ENCODE data around the gene CTTN.

CTTN gene

GRCh38 chr11:70464509-70465361, 66.4 kb downstream of the CTTN start:
- no peaks in the 10 kb centered on the region for H3K9me3 ChIP-seq (ENCODE audit: control insufficient read depth, low read length)
- H3K27me3 ChIP-seq (ENCODE audit: control insufficient read depth, insufficient read depth, low read length, poor library complexity, severe bottlenecking): no peaks in the 10 kb centered on the region
- H3K4me3 ChIP-seq (ENCODE audit: insufficient read depth, low read depth, low read length): no peak overlapping the region
- WGBS, 2 experiments: 88% methylated on average over 20 of the region's 20 CpGs
- H3K36me3 ChIP-seq (ENCODE audit: control insufficient read depth, insufficient read depth, low read length): no peaks in the 10 kb centered on the region
- H3K4me1 ChIP-seq (ENCODE audit: control insufficient read depth, insufficient read depth, low read length): peaks cover 8% of the 10 kb centered on the region
- no peak overlapping the region for H3K27ac ChIP-seq (ENCODE audit: insufficient read depth, low read depth, low read length, poor library complexity, severe bottlenecking)

- no peak overlapping the region for H3K4me3 ChIP-seq (ENCODE audit: insufficient read depth, low read depth, low read length)
- H3K27ac ChIP-seq (ENCODE audit: insufficient read depth, low read depth, low read length, poor library complexity, severe bottlenecking): no peak overlapping the region
- no peaks in the 10 kb centered on the region for H3K9me3 ChIP-seq (ENCODE audit: control insufficient read depth, low read length)
- H3K36me3 ChIP-seq (ENCODE audit: control insufficient read depth, insufficient read depth, low read length): no peaks in the 10 kb centered on the region
- H3K27me3 ChIP-seq (ENCODE audit: control insufficient read depth, insufficient read depth, low read length, poor library complexity, severe bottlenecking): no peaks in the 10 kb centered on the region
- 83 to 85% methylated on average over 10 of the region's 10 CpGs for WGBS, 2 experiments
- no peaks in the 10 kb centered on the region for H3K4me1 ChIP-seq (ENCODE audit: control insufficient read depth, insufficient read depth, low read length)
These were observed 67.8 kb downstream of the CTTN start for GRCh38 chr11:70466154-70466553.

GRCh38 chr11:70466596-70466995, 68.3 kb downstream of the CTTN start:
- no peaks in the 10 kb centered on the region for H3K36me3 ChIP-seq (ENCODE audit: control insufficient read depth, insufficient read depth, low read length)
- no peak overlapping the region for H3K27ac ChIP-seq (ENCODE audit: insufficient read depth, low read depth, low read length, poor library complexity, severe bottlenecking)
- WGBS, 2 experiments: 92 to 96% methylated on average over 8 of the region's 8 CpGs
- H3K4me3 ChIP-seq (ENCODE audit: insufficient read depth, low read depth, low read length): no peak overlapping the region
- H3K9me3 ChIP-seq (ENCODE audit: control insufficient read depth, low read length): no peaks in the 10 kb centered on the region
- H3K4me1 ChIP-seq (ENCODE audit: control insufficient read depth, insufficient read depth, low read length): no peaks in the 10 kb centered on the region
- no peaks in the 10 kb centered on the region for H3K27me3 ChIP-seq (ENCODE audit: control insufficient read depth, insufficient read depth, low read length, poor library complexity, severe bottlenecking)

DNA sequence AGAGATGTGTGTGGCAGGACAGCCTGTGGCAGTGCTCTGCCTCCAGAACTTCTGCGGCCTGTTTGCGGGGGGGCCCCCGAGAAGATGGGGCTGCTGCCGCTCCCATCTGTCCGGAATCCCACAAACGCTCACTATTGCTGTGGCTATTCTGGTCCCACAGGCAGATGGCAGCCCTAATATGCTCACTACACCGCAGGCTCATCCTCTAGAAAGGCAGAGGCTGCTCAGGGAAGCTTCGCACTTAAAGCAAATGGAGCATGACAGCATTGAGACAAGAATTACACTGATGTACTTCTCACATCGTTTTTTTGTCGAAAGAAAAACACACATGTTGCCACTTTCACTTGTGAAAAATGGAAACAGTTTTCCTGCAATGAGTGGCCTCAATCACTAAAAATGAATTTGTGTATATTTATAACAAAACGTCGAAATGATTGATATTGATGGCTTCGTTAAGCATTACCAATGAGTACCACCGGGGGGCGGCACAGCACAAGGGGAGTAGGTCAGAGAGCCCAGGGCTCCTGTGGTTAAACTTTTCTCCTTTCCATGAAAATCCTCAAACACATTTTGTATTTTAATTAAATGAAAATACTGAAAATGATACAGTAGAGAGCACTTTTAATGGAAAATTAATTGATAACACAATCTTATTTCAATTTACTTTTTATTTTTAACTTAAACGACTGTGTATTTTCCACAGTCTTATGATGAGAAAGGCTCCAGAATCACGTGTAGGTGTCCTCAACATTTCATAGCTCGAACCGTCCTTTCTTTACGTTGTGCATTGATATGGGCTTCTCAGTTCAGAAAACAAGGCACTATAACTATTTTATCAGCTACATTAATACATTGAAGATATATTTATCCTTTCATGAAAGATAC, 69.1 kb downstream of the CTTN start:
- 56 to 57% methylated on average over 20 of the region's 20 CpGs for WGBS, 2 experiments
- H3K27ac ChIP-seq (ENCODE audit: insufficient read depth, low read depth, low read length, poor library complexity, severe bottlenecking): no peak overlapping the region
- H3K4me3 ChIP-seq (ENCODE audit: insufficient read depth, low read depth, low read length): no peak overlapping the region
- H3K36me3 ChIP-seq (ENCODE audit: control insufficient read depth, insufficient read depth, low read length): no peaks in the 10 kb centered on the region
- no peaks in the 10 kb centered on the region for H3K27me3 ChIP-seq (ENCODE audit: control insufficient read depth, insufficient read depth, low read length, poor library complexity, severe bottlenecking)
- no peaks in the 10 kb centered on the region for H3K9me3 ChIP-seq (ENCODE audit: control insufficient read depth, low read length)
- no peaks in the 10 kb centered on the region for H3K4me1 ChIP-seq (ENCODE audit: control insufficient read depth, insufficient read depth, low read length)

GRCh38 chr11:70468256-70469195, 70.2 kb downstream of the CTTN start:
- Histone ChIP-seq H3K27me3 (ENCODE audit: control insufficient read depth, insufficient read depth, low read length, poor library complexity, severe bottlenecking) (no peaks in the 10 kb centered on the region), H3K36me3 (ENCODE audit: control insufficient read depth, insufficient read depth, low read length) (no peaks in the 10 kb centered on the region), H3K4me3 (ENCODE audit: insufficient read depth, low read depth, low read length) (no peak overlapping the region), H3K27ac (ENCODE audit: insufficient read depth, low read depth, low read length, poor library complexity, severe bottlenecking) (no peak overlapping the region), H3K9me3 (ENCODE audit: control insufficient read depth, low read length) (no peaks in the 10 kb centered on the region), H3K4me1 (ENCODE audit: control insufficient read depth, insufficient read depth, low read length) (no peaks in the 10 kb centered on the region)
- 91 to 93% methylated on average over 18 to 19 of the region's 19 CpGs for WGBS, 2 experiments

DNA sequence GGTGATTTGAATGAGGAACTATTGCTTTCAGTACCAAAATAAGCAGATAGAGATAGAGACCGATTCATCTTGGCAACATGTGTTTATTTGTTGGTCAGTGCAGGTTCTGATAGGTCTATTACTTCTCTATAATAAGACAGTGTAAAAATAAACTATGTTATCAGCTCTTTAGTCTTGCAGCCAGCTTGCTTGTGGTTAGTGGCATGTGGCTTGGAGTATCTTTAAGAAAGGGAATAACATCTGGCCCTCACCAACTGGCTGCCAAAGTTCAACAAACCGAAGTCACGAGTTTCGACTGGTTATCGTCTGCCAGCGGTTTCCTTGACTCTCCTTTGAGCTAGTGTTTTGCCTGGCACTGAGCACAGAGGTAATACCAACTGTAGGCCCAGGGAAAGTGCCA, 71.8 kb downstream of the CTTN start:
- 95 to 97% methylated on average over 5 to 6 of the region's 6 CpGs for WGBS, 2 experiments
- Histone ChIP-seq H3K36me3 (ENCODE audit: control insufficient read depth, insufficient read depth, low read length) (no peaks in the 10 kb centered on the region), H3K9me3 (ENCODE audit: control insufficient read depth, low read length) (no peaks in the 10 kb centered on the region), H3K4me1 (ENCODE audit: control insufficient read depth, insufficient read depth, low read length) (no peaks in the 10 kb centered on the region), H3K27me3 (ENCODE audit: control insufficient read depth, insufficient read depth, low read length, poor library complexity, severe bottlenecking) (no peaks in the 10 kb centered on the region), H3K27ac (ENCODE audit: insufficient read depth, low read depth, low read length, poor library complexity, severe bottlenecking) (no peak overlapping the region), H3K4me3 (ENCODE audit: insufficient read depth, low read depth, low read length) (no peak overlapping the region)

DNA sequence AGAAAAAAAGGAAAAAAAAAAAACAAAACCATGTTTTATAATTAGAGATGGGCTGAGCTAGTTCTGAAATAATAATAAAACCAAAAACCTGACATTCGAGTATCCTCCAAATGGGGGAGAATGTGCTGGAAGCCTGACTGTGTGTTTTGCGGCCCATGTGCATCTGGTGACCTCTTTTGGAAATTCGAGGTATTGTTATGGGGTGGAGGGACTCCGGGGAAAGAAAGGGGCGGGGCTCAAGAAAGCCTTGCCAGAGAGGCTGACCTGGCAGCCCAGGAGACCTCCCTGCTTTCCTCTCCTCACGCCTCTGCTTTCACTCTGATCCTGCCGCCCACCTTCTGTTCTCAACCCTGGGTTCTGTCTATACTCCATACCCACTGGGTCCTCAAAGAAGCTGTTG, 72.9 kb downstream of the CTTN start:
- no peaks in the 10 kb centered on the region for H3K27me3 ChIP-seq (ENCODE audit: control insufficient read depth, insufficient read depth, low read length, poor library complexity, severe bottlenecking)
- no peaks in the 10 kb centered on the region for H3K9me3 ChIP-seq (ENCODE audit: control insufficient read depth, low read length)
- whole genome bisulfite sequencing, 2 experiments: 37 to 44% methylated on average over 7 of the region's 7 CpGs
- no peaks in the 10 kb centered on the region for H3K4me1 ChIP-seq (ENCODE audit: control insufficient read depth, insufficient read depth, low read length)
- H3K36me3 ChIP-seq (ENCODE audit: control insufficient read depth, insufficient read depth, low read length): no peaks in the 10 kb centered on the region
- H3K27ac ChIP-seq (ENCODE audit: insufficient read depth, low read depth, low read length, poor library complexity, severe bottlenecking): no peak overlapping the region
- H3K4me3 ChIP-seq (ENCODE audit: insufficient read depth, low read depth, low read length): no peak overlapping the region

DNA sequence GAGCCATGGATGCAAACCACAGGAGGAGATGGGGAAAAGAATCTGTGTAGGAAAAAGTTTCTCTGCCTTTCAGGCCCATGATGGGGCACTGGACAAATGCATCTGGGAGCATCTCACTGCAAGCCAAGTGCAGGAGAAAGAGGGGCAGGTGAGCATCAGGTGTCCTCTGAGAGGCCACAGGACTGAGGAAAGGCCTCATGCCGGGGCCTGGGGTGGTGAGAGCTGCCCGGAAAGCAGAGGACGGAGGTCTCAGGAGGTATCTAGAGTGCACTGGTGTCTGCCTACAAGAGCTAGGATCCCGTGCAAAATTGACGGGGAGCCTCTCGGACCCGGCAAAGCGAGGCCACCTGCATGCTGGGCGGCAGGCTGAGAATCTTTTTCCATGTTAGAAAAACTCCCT, 73.9 kb downstream of the CTTN start:
- Histone ChIP-seq H3K27ac (ENCODE audit: insufficient read depth, low read depth, low read length, poor library complexity, severe bottlenecking) (no peak overlapping the region), H3K9me3 (ENCODE audit: control insufficient read depth, low read length) (no peaks in the 10 kb centered on the region), H3K4me3 (ENCODE audit: insufficient read depth, low read depth, low read length) (no peak overlapping the region), H3K27me3 (ENCODE audit: control insufficient read depth, insufficient read depth, low read length, poor library complexity, severe bottlenecking) (no peaks in the 10 kb centered on the region), H3K36me3 (ENCODE audit: control insufficient read depth, insufficient read depth, low read length) (no peaks in the 10 kb centered on the region), H3K4me1 (ENCODE audit: control insufficient read depth, insufficient read depth, low read length) (no peaks in the 10 kb centered on the region)
- WGBS, 2 experiments: 94 to 95% methylated on average over 9 of the region's 9 CpGs

DNA sequence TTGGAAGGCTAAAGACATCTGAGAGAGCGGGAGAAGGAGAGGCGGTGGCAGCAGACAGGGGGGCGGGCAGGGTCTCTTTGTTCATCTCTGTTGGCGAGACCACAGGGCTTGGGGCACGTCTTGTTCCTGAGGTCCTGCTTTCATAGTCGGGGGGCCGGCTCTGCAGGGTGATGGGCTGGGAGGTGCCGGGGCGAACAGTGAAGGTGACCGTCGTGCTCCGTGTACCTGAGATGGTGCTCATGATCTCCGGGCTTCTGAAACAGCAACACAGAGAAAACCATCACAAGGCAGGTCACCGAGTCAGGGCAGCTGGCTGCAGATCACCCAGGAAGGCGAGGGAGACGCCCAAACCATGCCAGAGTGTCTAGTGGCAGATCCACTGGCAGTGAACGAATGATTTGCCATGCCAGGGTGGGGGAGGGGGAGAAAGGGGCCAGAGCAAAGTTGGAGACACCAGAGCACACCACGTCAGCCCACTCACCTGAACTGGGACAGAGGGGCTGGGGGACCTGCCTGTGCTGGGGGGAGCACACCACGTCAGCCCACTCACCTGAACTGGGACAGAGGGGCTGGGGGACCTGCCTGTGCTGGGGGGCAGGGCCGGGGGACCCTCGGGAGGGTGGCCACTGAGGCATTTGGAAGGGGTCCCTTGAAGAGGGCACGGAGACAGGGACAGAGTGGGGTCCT, 75.0 kb downstream of the CTTN start:
- Histone ChIP-seq H3K4me1 (ENCODE audit: control insufficient read depth, insufficient read depth, low read length) (peaks cover 6% of the 10 kb centered on the region), H3K36me3 (ENCODE audit: control insufficient read depth, insufficient read depth, low read length) (no peaks in the 10 kb centered on the region), H3K9me3 (ENCODE audit: control insufficient read depth, low read length) (no peaks in the 10 kb centered on the region), H3K27me3 (ENCODE audit: control insufficient read depth, insufficient read depth, low read length, poor library complexity, severe bottlenecking) (no peaks in the 10 kb centered on the region), H3K27ac (ENCODE audit: insufficient read depth, low read depth, low read length, poor library complexity, severe bottlenecking) (no peak overlapping the region), H3K4me3 (ENCODE audit: insufficient read depth, low read depth, low read length) (no peak overlapping the region)
- 94 to 96% methylated on average over 22 of the region's 22 CpGs for WGBS, 2 experiments
